Muscle of arm (tissue), 14 donors: Measurements from ENCODE around the gene PRICKLE2. TPM values are rescaled to one million over a fixed set of nuclear protein-coding genes. Genes with fewer than 3 reads are reported as not detected.

ENCODE experiments used
- DNase-seq: peaks from one replicate; pipeline ENCODE4 v3.0.0-alpha.2; 2013
- long read RNA-seq, 11 donors: transcript quantifications; one replicate each; lab custom pipeline, GENCODE V29; 2026
- polyA plus RNA-seq, 12 donors: library from polyadenylated mRNA; unstranded; fragments of 120-200 nt; gene quantifications; one replicate each; pipeline ENCODE4 v1.2.1, GENCODE V29; 2013; ENCODE audit not compliant: insufficient read length in 12 of 12

Gene PRICKLE2
- 10 to 100 TPM in 5 of 12 donors, 1 to 10 TPM in 6, not detected in 1; 6.7 to 14.4 (median 10.0) TPM for polyA plus RNA-seq
- long read RNA-seq, donor 1, full-length matches to known transcripts, result 21 of 21 reads
- long read RNA-seq, donor 1, partial matches to known transcripts, result 0 of 21 reads
- long read RNA-seq, donor 1, other reads (novel, unspliced or antisense), result 0 of 21 reads
- long read RNA-seq, donor 2, full-length matches to known transcripts, result 7 of 7 reads
- long read RNA-seq, donor 2, partial matches to known transcripts, result 0 of 7 reads
- long read RNA-seq, donor 2, other reads (novel, unspliced or antisense), result 0 of 7 reads
- long read RNA-seq, donor 3, full-length matches to known transcripts, result 2 of 2 reads
- long read RNA-seq, donor 3, partial matches to known transcripts, result 0 of 2 reads
- long read RNA-seq, donor 3, other reads (novel, unspliced or antisense), result 0 of 2 reads
- long read RNA-seq, donor 4, full-length matches to known transcripts, result 4 of 4 reads
- long read RNA-seq, donor 4, partial matches to known transcripts, result 0 of 4 reads
- long read RNA-seq, donor 4, other reads (novel, unspliced or antisense), result 0 of 4 reads
- long read RNA-seq, donor 5, full-length matches to known transcripts, result 20 of 20 reads
- long read RNA-seq, donor 5, partial matches to known transcripts, result 0 of 20 reads
- long read RNA-seq, donor 5, other reads (novel, unspliced or antisense), result 0 of 20 reads
- long read RNA-seq, donor 6, full-length matches to known transcripts, result 8 of 8 reads
- long read RNA-seq, donor 6, partial matches to known transcripts, result 0 of 8 reads
- long read RNA-seq, donor 6, other reads (novel, unspliced or antisense), result 0 of 8 reads
- long read RNA-seq, donor 7, full-length matches to known transcripts, result 9 of 9 reads
- long read RNA-seq, donor 7, partial matches to known transcripts, result 0 of 9 reads
- long read RNA-seq, donor 7, other reads (novel, unspliced or antisense), result 0 of 9 reads
- long read RNA-seq, donor 8, full-length matches to known transcripts, result 19 of 19 reads
- long read RNA-seq, donor 8, partial matches to known transcripts, result 0 of 19 reads
- long read RNA-seq, donor 8, other reads (novel, unspliced or antisense), result 0 of 19 reads
- long read RNA-seq, donor 9, full-length matches to known transcripts, result 3 of 3 reads
- long read RNA-seq, donor 9, partial matches to known transcripts, result 0 of 3 reads
- long read RNA-seq, donor 9, other reads (novel, unspliced or antisense), result 0 of 3 reads
- long read RNA-seq, donor 10, full-length matches to known transcripts, result 9 of 9 reads
- long read RNA-seq, donor 10, partial matches to known transcripts, result 0 of 9 reads
- long read RNA-seq, donor 10, other reads (novel, unspliced or antisense), result 0 of 9 reads
- long read RNA-seq, donor 11, full-length matches to known transcripts, result 10 of 10 reads
- long read RNA-seq, donor 11, partial matches to known transcripts, result 0 of 10 reads
- long read RNA-seq, donor 11, other reads (novel, unspliced or antisense), result 0 of 10 reads

- peak; percentile 86 for DNase-seq
Measured at GRCh38 chr3:64224826-64225610, at the start of gene PRICKLE2. Gene PRICKLE2 (minus strand): TSS chr3:64225466. CDS start chr3:64198927, 26,539 bp downstream.

- no peak for DNase-seq
Measured at GRCh38 chr3:64272842-64273241, 47.6 kb upstream of the PRICKLE2 start.

- DNase-seq, result no peak
Measured at GRCh38 chr3:64272271-64272670, 47.0 kb upstream of the PRICKLE2 start.

GRCh38 chr3:64271631-64272030, 46.4 kb upstream of the PRICKLE2 start:
- DNase-seq, result no peak

- DNase-seq, result no peak
Measured at GRCh38 chr3:64270866-64271260, 45.6 kb upstream of the PRICKLE2 start.

GRCh38 chr3:64270142-64270865, 45.0 kb upstream of the PRICKLE2 start:
- DNase-seq, result no peak

- no peak for DNase-seq
Measured at GRCh38 chr3:64268926-64269325, 43.7 kb upstream of the PRICKLE2 start.

GRCh38 chr3:64267721-64268604, 42.7 kb upstream of the PRICKLE2 start:
- DNase-seq, result peak; percentile 79

- no peak for DNase-seq
Measured at GRCh38 chr3:64266983-64267382, 41.7 kb upstream of the PRICKLE2 start.

GRCh38 chr3:64266065-64266931, 41.0 kb upstream of the PRICKLE2 start:
- DNase-seq, result peak; percentile 51

GRCh38 chr3:64265646-64266045, 40.4 kb upstream of the PRICKLE2 start:
- no peak for DNase-seq

GRCh38 chr3:64264501-64265109, 39.3 kb upstream of the PRICKLE2 start:
- no peak for DNase-seq

GRCh38 chr3:64262574-64263114, 37.4 kb upstream of the PRICKLE2 start:
- no peak for DNase-seq

GRCh38 chr3:64260431-64260830, 35.2 kb upstream of the PRICKLE2 start:
- DNase-seq, result no peak

GRCh38 chr3:64259636-64260035, 34.4 kb upstream of the PRICKLE2 start:
- no peak for DNase-seq

- no peak for DNase-seq
Measured at GRCh38 chr3:64257100-64257755, 32.0 kb upstream of the PRICKLE2 start.
